Stimulated activated CD8-positive, alpha-beta memory T cell treated with anti-CD3 and anti-CD28 coated beads, Interleukin-15, amount 100 ng/mL, for 48 hours (primary cell): Measurements from ENCODE around the gene LEP.

Source experiments
- DNase-seq, 2 donors: peaks; one replicate each; pipeline ENCODE4 v3.0.0-alpha.2; 2020; ENCODE audit warnings: low read depth in 2 of 2

Gene LEP

DNA sequence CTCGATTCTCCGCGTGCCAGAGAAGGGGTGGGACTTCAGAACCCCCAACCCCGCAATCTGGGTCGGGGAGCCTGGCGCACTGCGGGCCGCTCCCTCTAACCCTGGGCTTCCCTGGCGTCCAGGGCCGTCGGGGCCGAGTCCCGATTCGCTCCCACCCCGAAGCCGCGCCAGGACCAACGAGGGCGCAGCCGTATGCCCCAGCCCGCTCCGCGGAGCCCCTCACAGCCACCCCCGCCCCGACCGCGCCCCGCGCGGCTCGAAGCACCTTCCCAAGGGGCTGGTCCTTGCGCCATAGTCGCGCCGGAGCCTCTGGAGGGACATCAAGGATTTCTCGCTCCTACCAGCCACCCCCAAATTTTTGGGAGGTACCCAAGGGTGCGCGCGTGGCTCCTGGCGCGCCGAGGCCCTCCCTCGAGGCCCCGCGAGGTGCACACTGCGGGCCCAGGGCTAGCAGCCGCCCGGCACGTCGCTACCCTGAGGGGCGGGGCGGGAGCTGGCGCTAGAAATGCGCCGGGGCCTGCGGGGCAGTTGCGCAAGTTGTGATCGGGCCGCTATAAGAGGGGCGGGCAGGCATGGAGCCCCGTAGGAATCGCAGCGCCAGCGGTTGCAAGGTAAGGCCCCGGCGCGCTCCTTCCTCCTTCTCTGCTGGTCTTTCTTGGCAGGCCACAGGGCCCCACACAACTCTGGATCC is at the start of gene LEP:
Gene LEP, plus strand, starts transcription at position 583 of the 691 bp plus-strand sequence. CDS start 10,741 bp downstream, outside the sequence.
- no peak for DNase-seq

DNA sequence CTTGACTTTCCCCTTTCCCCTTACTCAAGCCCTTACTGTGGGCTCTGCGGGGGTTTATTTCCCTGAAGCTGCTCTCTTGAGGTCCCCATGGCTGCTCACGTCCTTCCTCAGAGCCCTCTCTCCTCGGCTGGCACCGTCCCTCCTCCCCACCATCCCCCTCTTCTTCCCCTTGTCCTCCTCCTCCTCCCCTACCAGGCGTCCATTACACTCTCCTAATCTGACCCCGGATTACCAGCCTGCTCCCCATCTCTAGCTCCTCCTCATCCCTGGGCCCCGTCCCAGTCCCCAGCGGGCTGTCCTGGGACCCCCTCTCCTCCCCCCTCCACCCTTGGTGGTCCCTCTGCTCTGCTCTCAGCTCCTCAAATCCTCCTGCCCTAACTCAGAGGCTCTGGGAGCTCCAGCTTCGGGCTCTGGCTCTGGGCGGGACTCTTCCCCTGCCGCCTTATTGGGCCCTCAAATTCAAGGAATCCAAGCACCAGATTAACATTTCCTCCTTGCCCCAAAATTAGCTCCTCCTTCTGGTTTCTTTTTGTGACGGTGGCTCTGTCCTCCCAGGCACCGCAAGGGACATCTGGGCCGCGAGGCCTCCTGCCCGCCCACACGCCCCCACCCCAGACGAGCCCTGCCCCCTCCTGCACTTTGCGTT is 48.5 kb upstream of the LEP start:
- DNase-seq: no peak

DNA sequence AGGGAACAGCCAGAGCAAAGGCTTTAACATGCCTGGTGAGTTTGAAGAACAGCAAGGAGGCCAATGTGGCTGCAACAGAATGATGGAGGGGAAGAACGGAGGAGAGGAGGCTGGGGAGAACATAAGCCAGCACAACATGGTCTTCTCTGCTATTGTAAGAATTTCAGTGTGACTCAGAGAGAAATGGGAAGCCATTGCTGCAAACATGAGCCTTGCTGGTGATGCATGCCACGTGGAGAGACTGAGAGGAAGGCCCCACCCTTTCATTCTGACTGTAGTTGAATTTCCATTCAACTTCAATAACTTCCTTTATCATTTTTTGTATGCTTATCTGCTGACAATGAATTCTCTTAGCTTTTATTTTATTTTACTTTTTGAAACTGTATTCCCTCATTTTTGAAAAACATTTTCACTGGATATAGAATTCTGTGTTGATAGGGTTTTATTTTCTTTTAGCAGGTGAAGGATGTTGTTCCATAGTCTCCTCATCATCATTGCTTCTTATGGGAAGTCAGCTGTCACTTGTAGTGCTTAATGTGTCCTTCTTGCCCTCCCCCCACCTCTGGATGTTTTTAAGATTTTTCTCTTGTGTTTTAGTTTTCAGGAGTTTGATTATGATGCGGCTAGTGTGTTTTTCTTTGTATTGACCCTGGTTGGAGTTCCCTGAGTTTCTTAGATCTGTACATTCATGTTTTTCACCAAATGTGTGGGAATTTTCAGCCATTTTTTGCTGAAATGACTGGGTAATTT is 46.4 kb upstream of the LEP start:
- DNase-seq: no peak

DNA sequence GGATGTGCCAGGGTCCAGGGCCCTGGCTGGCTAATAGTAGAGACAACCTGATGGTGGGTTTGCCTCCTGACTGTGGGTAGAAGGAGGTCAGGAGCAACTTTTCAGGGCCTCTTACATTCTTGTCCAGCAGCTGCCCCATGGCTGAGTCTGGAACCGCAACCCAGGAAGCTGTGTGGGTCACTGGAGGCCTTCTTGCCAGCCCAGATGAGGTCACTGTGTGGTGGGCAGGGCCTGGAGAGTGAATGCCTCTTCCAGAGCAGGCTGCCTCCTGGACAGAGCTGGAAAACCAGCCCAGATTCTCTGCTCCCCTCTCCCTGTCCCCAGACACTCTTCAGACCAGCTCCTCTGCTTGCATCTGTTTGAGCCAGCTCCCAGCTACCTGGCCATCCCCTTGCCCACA is 43.5 kb upstream of the LEP start:
- DNase-seq: no peak

DNA sequence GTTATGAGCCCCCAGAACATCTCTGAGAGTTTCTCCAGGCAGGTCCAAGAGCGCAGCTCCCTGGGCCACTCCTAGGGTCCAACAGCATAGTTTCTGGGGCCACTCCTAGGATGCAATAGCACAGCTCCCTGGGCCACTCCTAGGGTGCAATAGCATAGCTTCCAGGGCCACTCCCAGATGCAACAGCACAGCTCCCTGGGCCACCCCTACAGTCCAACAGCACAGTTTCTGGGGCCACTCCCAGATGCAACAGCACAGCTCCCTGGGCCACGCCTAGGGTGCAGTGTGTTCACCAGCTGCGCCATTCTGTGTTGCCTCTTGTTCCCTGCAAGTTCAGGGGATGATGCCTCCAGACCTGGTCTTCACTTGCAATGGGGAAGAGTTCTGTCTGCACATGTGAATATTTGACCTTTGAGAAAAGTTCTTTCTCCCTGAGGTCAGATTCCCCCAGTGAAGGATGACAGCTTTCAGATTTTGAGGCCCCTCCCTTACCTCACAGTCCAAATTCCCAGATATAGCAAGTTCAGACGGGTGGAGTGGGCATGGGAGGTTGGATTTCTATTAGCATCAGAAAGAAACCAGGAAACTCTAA is 43.0 kb upstream of the LEP start:
- DNase-seq: no peak

DNA sequence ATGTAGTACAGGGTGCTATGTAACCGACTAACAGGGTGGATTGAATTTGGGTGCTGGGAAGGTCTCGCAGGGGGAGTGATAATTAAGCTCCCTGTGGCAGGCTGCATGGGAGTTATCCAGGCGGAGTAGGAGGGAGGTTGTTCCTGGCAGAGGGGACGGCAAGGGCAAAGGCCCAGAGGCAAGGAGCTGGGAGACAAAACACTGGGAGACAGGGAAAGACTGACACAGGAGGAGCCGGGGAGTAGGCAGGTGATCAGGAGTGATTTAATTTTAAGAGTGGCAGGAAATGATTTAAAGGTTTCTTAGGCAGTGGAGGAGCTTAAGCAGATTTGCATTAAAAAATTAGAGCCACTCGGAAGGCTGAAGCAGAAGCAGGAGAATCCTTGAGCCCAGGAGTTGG is 40.7 kb upstream of the LEP start:
- DNase-seq: no peak

DNA sequence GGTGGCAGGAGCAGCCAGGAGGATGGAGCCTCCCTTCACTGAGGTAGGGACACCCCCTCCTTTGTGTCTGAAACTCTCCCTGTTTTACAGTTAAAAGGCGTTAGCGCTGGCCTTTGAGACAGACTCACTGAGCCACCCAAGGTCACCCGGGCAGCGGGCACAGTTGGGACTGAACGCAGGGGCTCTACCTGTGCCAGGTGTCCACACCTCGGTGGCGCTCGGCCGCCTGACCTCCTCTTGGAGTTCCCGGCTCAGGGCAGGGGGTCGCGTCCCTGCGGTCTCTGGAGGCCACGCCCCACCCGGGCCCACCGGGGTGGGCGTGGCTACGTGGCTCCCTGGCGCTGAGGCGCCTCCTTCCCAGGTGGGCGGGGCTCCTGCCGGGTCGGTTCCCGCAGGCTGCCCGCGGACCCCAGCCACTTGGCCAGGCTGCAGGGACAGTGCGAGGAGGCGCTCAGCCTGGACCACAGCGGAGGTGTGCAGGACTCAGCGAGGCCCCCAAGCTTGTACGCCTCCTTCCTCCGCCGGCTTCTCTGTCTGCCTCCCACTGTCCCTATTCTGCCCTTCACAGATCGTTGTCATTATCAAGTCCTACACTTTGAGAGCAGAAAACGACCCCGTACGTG is 39.9 kb upstream of the LEP start:
- DNase-seq: no peak

DNA sequence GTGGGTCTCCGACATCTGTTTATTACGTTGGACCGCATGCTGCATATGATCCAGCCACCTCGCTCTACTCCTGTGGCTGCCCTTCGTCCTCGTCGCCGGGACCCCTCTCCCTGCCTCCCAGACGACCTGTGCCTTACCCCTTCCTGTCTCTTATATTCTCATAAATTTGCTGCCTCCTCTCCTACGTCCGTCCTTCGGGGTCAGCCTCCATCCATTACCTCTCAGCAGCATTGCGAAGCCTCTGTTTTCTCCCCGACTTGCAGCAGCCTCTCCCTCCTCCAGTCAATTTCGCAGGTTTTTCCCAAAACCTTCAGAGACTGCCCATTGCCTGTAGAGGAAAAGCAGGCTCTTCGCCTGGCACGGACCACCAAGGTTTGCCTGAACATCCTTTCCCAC is 39.4 kb upstream of the LEP start:
- DNase-seq: no peak

DNA sequence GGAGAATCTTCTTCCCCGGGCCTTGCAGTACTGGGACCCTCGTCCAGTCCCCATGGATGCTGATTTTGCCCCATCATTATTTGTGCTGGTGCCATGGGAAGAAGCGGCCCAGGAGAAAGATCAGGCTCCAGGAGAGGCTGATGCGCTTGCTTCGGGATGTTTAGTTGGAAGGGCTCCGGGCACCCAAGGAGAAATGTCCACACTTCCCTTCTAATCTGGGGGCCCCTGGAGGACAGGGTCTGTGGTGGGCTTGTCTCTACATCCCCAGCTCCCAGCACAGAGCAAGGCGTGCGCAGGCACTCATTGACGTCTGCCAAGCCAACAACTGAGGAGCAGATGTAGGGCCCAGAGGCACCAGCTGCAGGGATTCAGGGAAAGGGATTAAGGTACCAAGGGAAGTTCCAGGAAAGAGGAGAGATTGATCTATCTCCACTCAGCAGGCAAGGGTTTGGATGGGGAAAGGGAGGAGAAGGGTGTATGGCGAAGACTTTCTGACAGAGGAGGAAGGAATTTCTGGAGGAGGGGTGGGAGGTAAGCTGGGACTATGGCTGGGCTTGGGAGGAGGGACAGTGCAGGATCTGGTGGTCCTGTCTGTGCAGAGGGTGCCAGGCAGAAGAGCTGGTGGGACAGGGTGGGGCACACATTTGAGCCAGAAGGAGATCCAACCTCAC is 38.7 kb upstream of the LEP start:
- no peak for DNase-seq

DNA sequence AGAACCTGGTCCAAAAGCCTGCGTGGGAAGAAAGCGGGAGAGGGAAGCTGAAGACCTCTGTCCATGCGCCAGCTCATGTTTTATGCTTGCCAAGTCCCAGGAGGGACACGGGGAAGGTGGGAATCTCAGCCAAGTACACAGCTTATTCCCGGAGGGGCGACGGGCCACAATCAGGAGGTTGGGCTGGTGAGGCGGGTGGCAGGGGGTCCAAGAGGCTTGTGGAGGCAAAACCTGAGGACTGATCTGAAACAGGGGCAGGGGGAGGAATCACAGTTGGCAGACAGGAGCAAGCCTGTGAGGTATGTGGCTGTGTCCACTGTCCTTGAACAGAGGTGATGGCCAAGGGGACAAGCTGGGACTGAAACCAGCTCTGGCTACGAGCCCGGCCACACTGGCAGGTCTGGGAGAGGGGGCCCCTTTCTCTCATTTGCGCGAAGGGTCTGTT is 38.0 kb upstream of the LEP start:
- DNase-seq: no peak

DNA sequence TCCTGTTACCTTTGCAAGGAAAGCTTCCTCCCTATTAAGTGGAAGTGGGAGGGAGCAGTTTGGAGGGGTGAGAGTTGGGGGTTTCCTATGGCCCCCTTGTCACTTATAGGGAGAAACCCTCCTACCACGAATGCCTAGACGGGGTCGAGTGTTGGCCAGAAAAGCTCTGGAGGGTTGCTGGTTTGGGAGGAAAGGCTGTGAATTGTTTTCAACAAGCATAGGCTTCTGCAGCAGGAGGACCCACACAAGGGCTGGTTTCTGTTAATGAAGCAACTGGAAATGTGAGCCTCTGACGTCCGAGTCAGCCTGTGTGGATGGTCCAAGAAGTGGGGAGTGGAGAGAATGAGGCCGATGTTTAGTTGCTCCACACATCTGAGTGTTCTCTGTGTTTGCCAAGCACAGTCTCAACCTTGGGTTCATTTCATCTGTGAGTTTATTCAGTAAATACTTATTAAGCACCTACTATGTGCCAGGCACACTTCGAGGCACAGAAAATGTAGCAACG is 37.3 kb upstream of the LEP start:
- no peak for DNase-seq

DNA sequence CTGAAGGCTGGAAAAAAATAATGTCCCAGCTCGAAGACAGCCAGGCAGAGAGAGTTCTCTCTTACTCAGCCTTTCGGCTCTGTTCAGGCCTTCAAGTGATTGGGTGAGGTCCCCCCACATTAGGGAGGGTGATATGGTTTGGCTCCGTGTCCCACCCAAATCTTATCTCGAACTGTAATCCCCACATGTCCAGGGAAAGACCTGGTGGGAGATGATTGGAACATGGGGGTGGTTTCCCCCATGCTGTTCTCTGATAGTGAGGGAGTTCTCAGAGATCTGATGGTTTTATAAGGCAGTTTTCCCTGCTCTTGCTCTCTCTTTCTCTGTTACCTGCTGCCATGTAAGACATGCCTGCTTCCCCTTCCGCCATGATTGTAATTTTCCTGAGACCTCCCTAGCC is 36.6 kb upstream of the LEP start:
- DNase-seq: no peak

DNA sequence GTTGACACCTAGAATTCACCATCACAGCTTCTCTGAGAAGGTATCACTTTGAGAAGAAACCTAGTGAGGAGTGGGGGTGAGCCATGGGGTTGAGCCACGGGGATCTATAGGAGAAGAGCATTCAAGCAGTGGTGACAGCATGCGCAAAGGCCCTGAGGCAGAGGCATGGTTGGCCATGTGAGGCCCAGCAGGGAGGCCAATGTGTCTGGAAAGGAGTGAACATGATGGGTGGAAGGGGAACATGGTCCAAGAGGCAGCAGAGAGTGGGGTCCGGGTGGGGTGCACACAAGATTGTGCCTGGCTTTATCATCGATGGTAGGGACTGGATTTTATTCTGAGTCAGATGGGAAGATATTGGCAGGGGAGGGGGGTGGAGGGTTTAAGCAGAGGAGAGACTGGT is 36.0 kb upstream of the LEP start:
- no peak for DNase-seq

DNA sequence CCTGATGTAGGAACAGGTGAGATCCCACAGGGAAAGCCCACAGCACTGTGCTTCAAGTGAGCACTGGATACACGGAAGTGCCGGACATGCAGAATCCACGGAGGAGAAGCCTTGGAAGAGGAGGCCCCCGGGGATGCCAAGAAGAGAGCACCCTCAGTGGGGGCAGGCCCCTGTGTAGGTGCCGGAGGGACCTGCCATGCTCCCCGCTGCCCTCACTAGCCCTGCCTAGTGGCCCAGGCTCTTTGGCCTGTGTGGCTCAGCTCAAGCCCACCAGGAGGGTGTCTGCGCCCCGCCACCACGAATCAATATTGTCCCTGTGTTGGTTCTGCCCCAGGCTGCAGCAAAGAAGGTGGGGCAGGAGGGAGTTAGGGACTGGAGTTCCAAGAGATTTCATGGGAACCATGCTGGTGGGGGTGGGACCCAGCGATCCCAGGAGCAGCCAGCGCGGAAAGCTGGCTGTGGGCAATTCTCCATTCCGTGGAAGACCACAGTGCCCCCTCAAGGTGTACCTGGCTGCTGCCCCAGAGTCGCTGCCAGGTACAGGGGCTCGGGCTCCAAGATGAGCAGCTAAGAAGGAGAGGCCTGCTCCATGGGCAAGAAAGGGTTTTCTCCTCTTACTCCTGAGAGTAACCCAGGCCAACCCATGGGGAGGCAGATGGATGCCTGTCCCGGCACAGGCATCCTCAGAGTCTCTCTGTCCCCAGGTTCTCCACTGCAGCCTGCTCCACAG is 34.9 kb upstream of the LEP start:
- no peak for DNase-seq

DNA sequence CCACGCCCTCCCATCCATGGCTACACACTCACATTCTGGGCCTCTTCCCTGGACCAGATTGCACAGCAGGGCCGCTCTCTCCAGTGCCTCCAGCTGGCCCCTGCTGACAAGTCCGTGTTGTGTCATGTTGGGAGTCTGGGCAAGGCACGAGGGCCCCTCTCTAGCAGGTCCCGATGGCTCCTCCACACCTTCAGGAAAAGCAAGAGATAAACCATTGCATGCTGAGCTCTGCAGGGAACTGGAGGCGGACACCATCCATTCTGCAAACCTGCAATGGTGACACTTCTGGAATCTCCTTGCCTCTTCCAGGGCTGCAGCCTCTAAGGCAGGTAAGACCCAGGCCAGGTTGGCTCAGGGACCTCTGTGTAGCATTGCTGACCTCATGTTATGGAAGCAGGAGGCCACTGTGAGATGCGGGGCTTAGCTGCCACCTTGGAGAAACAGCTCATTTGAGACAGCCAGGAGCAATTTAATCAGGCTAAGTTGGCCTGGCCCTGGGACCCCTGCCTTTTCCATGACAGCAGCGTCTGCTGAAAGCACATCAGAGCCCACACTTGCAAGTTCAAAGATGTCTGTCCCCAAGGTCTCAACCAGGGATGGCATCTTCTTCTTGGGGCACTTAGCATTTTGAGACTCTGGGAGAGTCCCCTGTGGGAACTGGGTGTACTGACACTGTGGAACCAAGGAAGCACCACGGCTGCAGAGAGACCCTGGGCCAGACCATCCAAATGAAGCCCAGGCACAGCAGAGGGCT is 34.2 kb upstream of the LEP start:
- no peak for DNase-seq

DNA sequence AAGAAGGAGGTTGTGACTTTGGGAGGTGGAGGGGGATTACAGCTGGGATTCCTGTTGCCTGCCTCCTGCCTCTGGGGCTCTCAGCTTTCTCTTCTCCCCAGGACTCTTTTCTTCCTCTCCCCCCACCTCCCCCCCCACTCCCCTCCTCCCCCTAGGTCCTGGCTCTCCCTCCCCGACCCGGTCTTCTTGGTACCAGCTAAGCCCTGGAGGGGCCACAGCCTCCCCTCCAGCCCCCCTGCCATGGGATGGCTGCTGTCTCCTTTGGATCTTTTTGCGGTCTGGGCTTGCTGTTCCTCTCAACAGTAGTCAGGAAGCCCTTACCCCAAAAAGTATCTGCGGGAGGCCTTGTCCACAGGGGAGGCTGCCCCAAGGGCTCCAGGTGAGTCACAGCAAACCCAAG is 33.5 kb upstream of the LEP start:
- DNase-seq: no peak

DNA sequence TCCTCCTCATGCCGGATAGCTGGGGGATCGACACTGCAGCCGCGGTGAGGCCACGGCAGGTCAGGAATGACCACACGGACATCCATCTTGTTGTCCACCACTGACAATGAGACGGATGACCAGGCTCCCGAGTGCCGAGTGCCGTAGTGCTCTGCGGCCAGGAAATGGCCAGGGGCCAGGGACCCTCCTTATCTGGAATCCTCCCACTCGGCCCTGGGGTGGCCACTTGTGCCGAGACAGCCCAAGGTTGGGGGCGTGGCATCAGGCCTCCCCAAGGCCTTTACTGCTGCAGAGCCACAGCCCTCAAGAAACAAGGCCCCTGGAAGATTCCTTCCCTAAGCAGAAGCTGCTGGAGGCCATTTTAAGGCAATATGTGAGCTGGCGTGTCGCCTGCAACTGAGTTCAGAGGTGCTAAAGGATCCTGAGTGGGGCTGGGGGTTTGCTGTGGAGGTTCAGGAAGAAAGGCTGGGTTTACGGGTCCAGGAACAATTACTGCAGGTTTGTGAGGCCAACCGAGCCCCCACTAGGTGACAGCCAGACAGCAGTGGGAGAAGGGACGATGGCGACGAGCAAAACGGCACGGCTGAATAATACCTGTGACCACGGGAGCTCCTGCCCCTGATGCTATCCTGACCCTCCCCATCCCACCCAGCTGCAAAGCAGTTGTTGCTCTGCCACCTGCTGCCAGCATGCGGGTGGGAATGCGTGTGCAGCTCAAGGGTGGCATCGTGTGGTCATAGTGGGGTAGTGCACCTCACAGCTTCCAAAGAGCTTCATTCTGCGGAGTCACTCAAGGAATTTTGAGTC is 31.6 kb upstream of the LEP start:
- peak; percentile 30 to 42 for DNase-seq

DNA sequence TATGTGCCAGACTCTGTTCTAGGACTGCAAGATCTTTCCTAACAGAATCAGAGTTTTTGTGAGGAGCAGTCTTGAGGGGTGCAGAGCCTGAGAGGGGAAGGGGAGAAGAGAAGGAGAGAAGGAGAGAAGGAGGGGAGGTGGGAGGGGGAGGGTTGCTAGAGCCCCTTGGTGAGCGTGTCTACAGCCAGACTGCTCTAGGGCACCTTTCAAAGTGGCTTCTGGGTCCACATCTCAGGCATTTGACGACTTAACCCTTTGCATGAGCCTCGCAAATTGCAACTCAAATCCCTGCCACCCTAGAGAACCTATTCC is 31.1 kb upstream of the LEP start:
- DNase-seq: no peak
